ENCODE results near the gene UQCC3. TPM values are rescaled to one million over a fixed set of nuclear protein-coding genes. Genes with fewer than 3 reads are reported as not detected.

UQCC3 gene, protein sequence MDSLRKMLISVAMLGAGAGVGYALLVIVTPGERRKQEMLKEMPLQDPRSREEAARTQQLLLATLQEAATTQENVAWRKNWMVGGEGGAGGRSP
- 27.6 to 33.4 TPM (median 28.9 TPM) in 5 replicates for total RNA-seq (2022; extraction: Qiagen RNA extraction)

DNA sequence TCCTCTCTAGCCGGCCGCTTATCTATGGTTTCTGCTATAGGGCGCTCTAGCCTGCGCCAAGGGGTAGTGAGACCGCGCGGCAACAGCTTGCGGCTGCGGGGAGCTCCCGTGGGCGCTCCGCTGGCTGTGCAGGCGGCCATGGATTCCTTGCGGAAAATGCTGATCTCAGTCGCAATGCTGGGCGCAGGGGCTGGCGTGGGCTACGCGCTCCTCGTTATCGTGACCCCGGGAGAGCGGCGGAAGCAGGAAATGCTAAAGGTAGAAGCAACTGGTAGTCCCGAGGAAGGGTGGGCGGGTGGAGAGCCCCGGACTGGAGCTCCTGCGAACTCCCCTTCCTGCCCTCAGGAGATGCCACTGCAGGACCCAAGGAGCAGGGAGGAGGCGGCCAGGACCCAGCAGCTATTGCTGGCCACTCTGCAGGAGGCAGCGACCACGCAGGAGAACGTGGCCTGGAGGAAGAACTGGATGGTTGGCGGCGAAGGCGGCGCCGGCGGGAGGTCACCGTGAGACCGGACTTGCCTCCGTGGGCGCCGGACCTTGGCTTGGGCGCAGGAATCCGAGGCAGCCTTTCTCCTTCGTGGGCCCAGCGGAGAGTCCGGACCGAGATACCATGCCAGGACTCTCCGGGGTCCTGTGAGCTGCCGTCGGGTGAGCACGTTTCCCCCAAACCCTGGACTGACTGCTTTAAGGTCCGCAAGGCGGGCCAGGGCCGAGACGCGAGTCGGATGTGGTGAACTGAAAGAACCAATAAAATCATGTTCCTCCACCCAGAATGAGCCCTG is at the start of gene UQCC3, which contains the start of gene LBHD1:
UQCC3 (plus strand) TSS at position 66 of the 782 bp plus-strand sequence; CDS start at position 139, 73 bp downstream.
LBHD1 (minus strand) TSS at position 660 of the 782 bp plus-strand sequence. CDS start 2,236 bp downstream, outside the sequence.

DNA sequence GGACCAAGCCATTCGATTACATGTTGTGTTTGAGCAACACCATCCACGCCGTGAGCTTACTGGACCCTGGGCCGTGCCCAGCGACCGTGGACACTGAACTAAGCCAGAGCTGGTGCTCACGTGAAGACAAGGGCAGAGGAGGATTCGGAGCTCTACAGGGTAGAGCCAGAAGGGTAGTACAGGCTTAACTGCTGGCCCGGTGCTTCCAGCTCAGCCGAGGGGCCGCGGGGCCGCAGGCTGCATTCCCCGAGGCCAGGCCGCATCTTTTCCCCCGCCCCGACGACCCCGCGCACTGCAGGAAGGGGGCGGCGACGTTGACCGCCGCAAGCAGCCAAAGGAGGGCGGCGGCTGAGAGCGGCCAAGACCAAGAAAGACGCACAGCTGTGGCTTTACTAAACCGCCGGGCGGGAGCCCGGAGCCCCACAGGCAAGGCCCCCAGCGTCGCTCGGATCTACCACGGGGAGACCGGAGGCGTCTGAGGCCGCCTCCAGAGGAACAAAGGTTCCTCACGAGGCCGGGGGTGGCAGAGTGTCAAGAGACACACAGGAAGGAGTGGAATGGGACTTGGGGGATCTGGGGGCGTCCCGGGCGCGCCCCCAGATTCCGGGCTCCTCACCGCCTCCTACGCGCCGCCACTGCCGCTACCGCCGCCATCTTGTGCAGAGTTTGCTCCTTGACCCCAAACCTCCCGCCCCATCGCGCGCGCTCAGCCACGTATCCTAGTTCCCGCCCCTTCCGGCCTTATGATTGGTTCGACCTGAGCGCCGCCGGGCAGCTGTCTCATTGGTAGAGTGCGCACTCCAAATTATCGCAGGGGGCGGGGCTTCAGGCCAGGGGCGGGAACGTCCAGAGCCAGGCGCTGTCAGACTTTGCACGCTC is 25.3 kb upstream of the UQCC3 start, which contains the start of gene GANAB:
GANAB (minus strand) TSS at position 668 of the 879 bp plus-strand sequence; CDS start at position 654, 14 bp downstream.

DNA sequence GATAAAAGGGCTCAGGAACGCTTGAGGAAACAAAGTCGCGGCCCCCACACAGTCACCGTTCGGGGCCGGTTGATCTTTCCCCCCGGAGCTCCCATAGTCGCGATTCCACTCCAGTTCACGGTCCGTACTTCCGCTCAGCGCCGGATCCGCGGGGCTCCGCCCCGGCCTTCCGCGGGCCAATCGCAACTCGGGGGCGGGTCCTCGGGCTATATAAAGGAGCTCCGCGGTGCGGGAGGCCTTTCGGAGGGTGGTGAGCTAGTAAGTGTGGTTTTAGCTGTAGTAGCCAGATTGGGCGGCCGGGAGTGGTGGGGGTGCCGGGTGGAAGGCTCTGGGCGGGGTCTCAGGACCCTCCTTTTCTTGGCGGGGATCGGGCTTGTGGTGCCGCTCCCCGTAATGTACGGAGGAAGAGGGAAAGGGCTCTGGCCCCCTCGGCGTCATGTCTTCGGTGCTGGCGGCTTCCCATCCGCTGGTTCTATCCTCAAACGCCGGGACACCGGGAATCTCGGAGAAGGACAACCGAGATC is 6.3 kb upstream of the UQCC3 start, which contains the start of the genes C11orf98 and CSKMT:
C11orf98 (minus strand) TSS at position 136 of the 524 bp plus-strand sequence; CDS start at position 95, 41 bp downstream.
CSKMT (plus strand) TSS at position 238 of the 524 bp plus-strand sequence. CDS start 568 bp downstream, outside the sequence.

DNA sequence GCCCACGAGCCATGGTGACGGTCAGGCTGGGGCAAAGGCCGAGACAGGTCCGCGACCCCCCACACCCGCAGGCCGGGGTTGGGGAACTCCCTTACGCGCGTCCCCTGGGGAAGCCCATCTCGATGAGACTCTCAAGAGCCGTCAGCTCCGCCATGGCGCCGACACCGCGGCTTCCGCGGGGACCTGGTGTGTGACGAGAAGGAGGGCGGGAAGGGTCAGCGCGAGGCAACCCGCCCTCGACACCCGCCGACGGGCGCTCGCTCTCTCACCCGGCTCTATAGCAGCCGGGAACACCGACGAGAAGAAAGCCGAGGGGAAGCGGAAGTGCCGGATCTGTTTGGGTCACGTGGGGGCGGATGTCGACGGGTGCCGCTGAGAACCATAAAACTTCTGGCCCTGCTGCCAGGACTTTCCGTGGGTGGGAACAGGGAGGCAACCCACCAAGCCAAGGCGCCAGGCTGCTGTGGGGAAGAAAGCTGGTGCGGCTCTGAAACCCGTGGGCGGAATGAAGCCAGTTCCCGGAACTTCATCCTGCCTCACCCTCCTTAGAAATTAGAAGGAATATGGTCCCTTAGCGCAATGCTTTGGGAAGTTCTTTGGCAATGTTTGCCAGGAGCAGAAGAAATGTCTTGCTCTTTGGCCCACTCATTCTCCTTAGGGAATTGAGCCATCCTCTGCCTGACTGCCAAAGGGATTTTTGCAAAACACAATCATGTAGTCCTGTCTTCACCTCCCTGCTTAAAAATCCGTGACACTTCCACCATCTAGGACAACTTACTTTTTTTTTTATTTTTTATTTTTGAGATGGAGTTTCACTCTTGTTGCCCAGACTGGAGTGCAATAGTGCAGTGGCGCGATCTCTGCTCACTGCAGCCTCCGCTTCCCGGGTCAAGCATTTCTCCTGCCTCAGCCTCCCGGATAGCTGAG is 7.6 kb downstream of the UQCC3 start, which contains the start of gene UBXN1:
UBXN1 (minus strand) TSS at position 304 of the 927 bp plus-strand sequence; CDS start at position 154, 150 bp downstream.

DNA sequence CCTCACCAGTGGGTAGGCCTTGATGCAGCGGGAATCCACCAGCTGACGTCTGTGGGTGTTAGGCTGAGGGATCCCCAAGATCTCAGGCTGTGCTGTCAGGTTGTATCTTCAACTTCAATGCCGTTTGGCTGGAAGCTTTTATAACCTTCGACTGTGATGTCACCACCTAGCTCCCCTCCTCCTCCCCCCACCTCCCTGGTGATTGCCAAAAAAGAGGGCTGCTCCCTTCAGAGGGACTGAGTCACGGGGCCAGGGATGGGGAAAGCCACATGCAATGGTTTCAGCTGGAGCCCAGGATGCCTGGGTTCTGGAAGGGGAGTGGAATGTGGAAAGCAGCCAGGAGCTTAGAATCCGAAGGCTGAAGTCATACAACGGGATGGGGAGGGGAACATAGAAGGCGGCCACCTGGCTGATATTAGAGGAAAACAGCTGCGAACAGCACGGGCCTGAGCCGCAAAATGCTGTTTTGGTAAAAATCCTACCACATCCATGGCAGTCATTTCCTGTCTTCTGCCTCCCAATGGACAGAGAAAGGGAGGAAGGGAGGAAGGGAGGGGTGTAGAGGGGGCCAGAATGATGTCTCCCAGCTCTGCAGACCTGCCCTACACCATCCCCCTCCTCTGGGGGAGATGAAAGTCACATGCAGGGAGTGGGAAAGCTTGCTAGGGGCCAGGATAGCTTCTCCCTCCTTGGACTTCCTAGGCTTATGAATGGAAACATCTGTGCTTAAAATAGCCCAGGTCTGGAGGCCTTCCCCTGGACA is 18.1 kb downstream of the UQCC3 start, which contains the start of gene LRRN4CL:
LRRN4CL (minus strand) TSS at position 110 of the 763 bp plus-strand sequence. CDS start 1,022 bp downstream, outside the sequence.

DNA sequence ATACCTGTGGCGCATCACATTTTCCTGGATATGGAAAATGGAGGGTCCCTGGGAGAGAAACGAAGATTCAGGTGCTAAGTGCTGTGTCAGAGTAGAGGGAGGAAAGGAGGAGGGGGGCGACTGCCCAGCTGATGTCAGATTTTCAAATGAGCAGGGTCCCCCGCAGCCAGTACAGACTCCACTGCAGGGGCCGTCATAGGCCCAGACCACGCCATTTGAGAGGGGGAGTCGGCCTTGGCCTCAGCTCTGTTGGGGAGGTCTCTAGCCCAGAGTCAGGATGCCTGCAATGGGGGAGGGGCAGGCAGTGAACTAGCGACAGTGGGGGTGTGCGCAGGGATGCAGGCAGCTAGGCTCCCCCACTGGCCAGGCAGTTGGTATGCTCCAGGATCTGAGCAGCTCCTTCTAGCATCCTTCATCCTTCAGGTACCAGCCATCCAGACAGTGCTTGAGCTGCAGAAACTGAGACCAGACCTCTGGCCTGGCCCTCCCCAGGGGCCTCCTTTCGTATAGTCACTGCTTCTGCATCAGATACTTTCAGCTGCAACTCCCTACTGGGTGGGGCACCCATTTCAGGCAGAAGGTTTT is 35.9 kb downstream of the UQCC3 start, which contains the start of the genes BSCL2 and GNG3:
BSCL2 (minus strand) TSS at position 148 of the 585 bp plus-strand sequence. CDS start 229 bp downstream, outside the sequence.
GNG3 (plus strand) TSS at position 400 of the 585 bp plus-strand sequence. CDS start 620 bp downstream, outside the sequence.

Other genes starting within 250 kb of the UQCC3 start
- 298 to 478 TPM (median 418 TPM) in 5 replicates for gene AHNAK, start 124.9 kb upstream of the UQCC3 start, total RNA-seq (2022; extraction: Qiagen RNA extraction)
- gene EEF1G, start 97.8 kb upstream of the UQCC3 start, total RNA-seq (2022; extraction: Qiagen RNA extraction) = 1,895 to 2,114 TPM (median 2,034 TPM) in 5 replicates
- 11.1 to 16.9 TPM (median 16.6 TPM) in 5 replicates for gene TUT1, start 80.2 kb upstream of the UQCC3 start, total RNA-seq (2022; extraction: Qiagen RNA extraction)
- 83.2 to 93.3 TPM (median 89.9 TPM) in 5 replicates for gene MTA2, start 69.8 kb upstream of the UQCC3 start, total RNA-seq (2022; extraction: Qiagen RNA extraction)
- 18.3 to 23.6 TPM (median 20.4 TPM) in 5 replicates for gene EML3, start 58.9 kb upstream of the UQCC3 start, total RNA-seq (2022; extraction: Qiagen RNA extraction)
- 3.6 to 4.4 TPM (median 4.0 TPM) in 5 replicates for gene ROM1, start 58.4 kb upstream of the UQCC3 start, total RNA-seq (2022; extraction: Qiagen RNA extraction)
- gene B3GAT3, start 49.7 kb upstream of the UQCC3 start, total RNA-seq (2022; extraction: Qiagen RNA extraction) = 41.2 to 52.1 TPM (median 49.3 TPM) in 5 replicates
- 221 to 274 TPM (median 265 TPM) in 5 replicates for gene GANAB, start 25.1 kb upstream of the UQCC3 start, total RNA-seq (2022; extraction: Qiagen RNA extraction)
- 15.9 to 21.7 TPM (median 21.2 TPM) in 5 replicates for gene INTS5, start 18.4 kb upstream of the UQCC3 start, total RNA-seq (2022; extraction: Qiagen RNA extraction)
- 125 to 142 TPM (median 131 TPM) in 5 replicates for gene C11orf98, start 6.5 kb upstream of the UQCC3 start, total RNA-seq (2022; extraction: Qiagen RNA extraction)
- 10.5 to 13.3 TPM (median 12.2 TPM) in 5 replicates for gene CSKMT, start 6.4 kb upstream of the UQCC3 start, total RNA-seq (2022; extraction: Qiagen RNA extraction)
- 3.8 to 5.2 TPM (median 3.9 TPM) in 5 replicates for gene LBHD1, start 594 bp downstream of the UQCC3 start, total RNA-seq (2022; extraction: Qiagen RNA extraction)
- gene UBXN1, start 7.4 kb downstream of the UQCC3 start, total RNA-seq (2022; extraction: Qiagen RNA extraction) = 103 to 120 TPM (median 115 TPM) in 5 replicates
- 0.08 to 0.13 TPM (median 0.09 TPM) in 3 of 5 replicates, not detected in the others for gene LRRN4CL, start 17.9 kb downstream of the UQCC3 start, total RNA-seq (2022; extraction: Qiagen RNA extraction)
- gene BSCL2, start 35.8 kb downstream of the UQCC3 start, total RNA-seq (2022; extraction: Qiagen RNA extraction) = 59.4 to 73.9 TPM (median 62.6 TPM) in 5 replicates
- not detected in 5 replicates for gene GNG3, start 36.0 kb downstream of the UQCC3 start, total RNA-seq (2022; extraction: Qiagen RNA extraction)
- gene HNRNPUL2, start 55.8 kb downstream of the UQCC3 start, total RNA-seq (2022; extraction: Qiagen RNA extraction) = 40.5 to 45.2 TPM (median 43.3 TPM) in 5 replicates
- 25.1 to 36.7 TPM (median 32.3 TPM) in 5 replicates for gene TTC9C, start 56.8 kb downstream of the UQCC3 start, total RNA-seq (2022; extraction: Qiagen RNA extraction)
- 1.5 to 2.2 TPM (median 1.8 TPM) in 5 replicates for gene ZBTB3, start 82.5 kb downstream of the UQCC3 start, total RNA-seq (2022; extraction: Qiagen RNA extraction)
- 156 to 166 TPM (median 160 TPM) in 5 replicates for gene POLR2G, start 89.9 kb downstream of the UQCC3 start, total RNA-seq (2022; extraction: Qiagen RNA extraction)
- 9.1 to 14.5 TPM (median 12.5 TPM) in 5 replicates for gene TAF6L, start 99.7 kb downstream of the UQCC3 start, total RNA-seq (2022; extraction: Qiagen RNA extraction)
- gene TMEM179B, start 115.7 kb downstream of the UQCC3 start, total RNA-seq (2022; extraction: Qiagen RNA extraction) = 67.1 to 85.0 TPM (median 82.1 TPM) in 5 replicates
- gene TMEM223, start 120.3 kb downstream of the UQCC3 start, total RNA-seq (2022; extraction: Qiagen RNA extraction) = 18.9 to 27.6 TPM (median 24.8 TPM) in 5 replicates
- gene NXF1, start 133.8 kb downstream of the UQCC3 start, total RNA-seq (2022; extraction: Qiagen RNA extraction) = 38.9 to 55.9 TPM (median 54.3 TPM) in 5 replicates
- 17.7 to 24.7 TPM (median 22.9 TPM) in 5 replicates for gene STX5, start 160.4 kb downstream of the UQCC3 start, total RNA-seq (2022; extraction: Qiagen RNA extraction)
- gene TEX54, start 161.2 kb downstream of the UQCC3 start, total RNA-seq (2022; extraction: Qiagen RNA extraction) = not detected in 5 replicates
- gene WDR74, start 167.9 kb downstream of the UQCC3 start, total RNA-seq (2022; extraction: Qiagen RNA extraction) = 71.5 to 83.6 TPM (median 80.3 TPM) in 5 replicates
- gene SLC3A2, start 209.2 kb downstream of the UQCC3 start, total RNA-seq (2022; extraction: Qiagen RNA extraction) = 823 to 905 TPM (median 883 TPM) in 5 replicates
- 0.03 to 0.24 TPM (median 0.09 TPM) in 4 of 5 replicates, not detected in the other for gene CHRM1, start 249.7 kb downstream of the UQCC3 start, total RNA-seq (2022; extraction: Qiagen RNA extraction)

All from A549 treated with dexamethasone at 1 μM for 4 hours (cell line).